Measurements from ENCODE around the gene DNAJB1. TPM values are rescaled to one million over a fixed set of nuclear protein-coding genes. Genes with fewer than 3 reads are reported as not detected.
"Not testable (repeated sequence)": the region's sequence is repeated elsewhere in the genome, so short reads cannot be mapped to it uniquely, and the experiment has no call there.

The DNAJB1 gene
- polyA plus RNA-seq (ENCODE audit: insufficient read length in 3 of 3) = 100 to 1,000 TPM in 1 of 3 donors, 10 to 100 TPM in 2; 93.2 to 109 (median 95.9) TPM
- long read RNA-seq, donor 1, transcript DNAJB1-201 (3 exons, 2,264 nt) = major isoform, 44 of 246 reads
- long read RNA-seq, donor 1, partial matches to known transcripts = 92 of 246 reads
- long read RNA-seq, donor 1, other reads (novel, unspliced or antisense) = 109 of 246 reads
- long read RNA-seq, donor 2, transcript DNAJB1-201 (3 exons, 2,264 nt) = major isoform, 78 of 321 reads
- long read RNA-seq, donor 2, partial matches to known transcripts = 236 of 321 reads
- long read RNA-seq, donor 2, other reads (novel, unspliced or antisense) = 5 of 321 reads
- long read RNA-seq, donor 3, transcript DNAJB1-201 (3 exons, 2,264 nt) = major isoform, 45 of 184 reads
- long read RNA-seq, donor 3, partial matches to known transcripts = 59 of 184 reads
- long read RNA-seq, donor 3, other reads (novel, unspliced or antisense) = 74 of 184 reads
- long read RNA-seq, donor 4, transcript DNAJB1-201 (3 exons, 2,264 nt) = major isoform, 69 of 108 reads
- long read RNA-seq, donor 4, partial matches to known transcripts = 38 of 108 reads
- long read RNA-seq, donor 4, other reads (novel, unspliced or antisense) = 0 of 108 reads
- long read RNA-seq, donor 5, transcript DNAJB1-201 (3 exons, 2,264 nt) = major isoform, 24 of 57 reads
- long read RNA-seq, donor 5, partial matches to known transcripts = 33 of 57 reads
- long read RNA-seq, donor 5, other reads (novel, unspliced or antisense) = 0 of 57 reads
- long read RNA-seq, donor 6, transcript DNAJB1-201 (3 exons, 2,264 nt) = major isoform, 53 of 210 reads
- long read RNA-seq, donor 6, partial matches to known transcripts = 70 of 210 reads
- long read RNA-seq, donor 6, other reads (novel, unspliced or antisense) = 83 of 210 reads
- long read RNA-seq, donor 7, transcript DNAJB1-201 (3 exons, 2,264 nt) = major isoform, 66 of 287 reads
- long read RNA-seq, donor 7, transcript DNAJB1-208 (3 exons, 882 nt) = minor isoform, 6 of 287 reads
- long read RNA-seq, donor 7, partial matches to known transcripts = 144 of 287 reads
- long read RNA-seq, donor 7, other reads (novel, unspliced or antisense) = 71 of 287 reads
- long read RNA-seq, donor 8, transcript DNAJB1-201 (3 exons, 2,264 nt) = major isoform, 29 of 71 reads
- long read RNA-seq, donor 8, partial matches to known transcripts = 28 of 71 reads
- long read RNA-seq, donor 8, other reads (novel, unspliced or antisense) = 13 of 71 reads
- long read RNA-seq, donor 9, transcript DNAJB1-201 (3 exons, 2,264 nt) = major isoform, 68 of 276 reads
- long read RNA-seq, donor 9, partial matches to known transcripts = 103 of 276 reads
- long read RNA-seq, donor 9, other reads (novel, unspliced or antisense) = 103 of 276 reads
- long read RNA-seq, donor 10, transcript DNAJB1-201 (3 exons, 2,264 nt) = major isoform, 51 of 97 reads
- long read RNA-seq, donor 10, partial matches to known transcripts = 45 of 97 reads
- long read RNA-seq, donor 10, other reads (novel, unspliced or antisense) = 0 of 97 reads
- long read RNA-seq, donor 11, transcript DNAJB1-201 (3 exons, 2,264 nt) = major isoform, 37 of 71 reads
- long read RNA-seq, donor 11, partial matches to known transcripts = 32 of 71 reads
- long read RNA-seq, donor 11, other reads (novel, unspliced or antisense) = 0 of 71 reads
- long read RNA-seq, donor 12, transcript DNAJB1-201 (3 exons, 2,264 nt) = major isoform, 94 of 303 reads
- long read RNA-seq, donor 12, partial matches to known transcripts = 94 of 303 reads
- long read RNA-seq, donor 12, other reads (novel, unspliced or antisense) = 110 of 303 reads
- long read RNA-seq, donor 13, transcript DNAJB1-201 (3 exons, 2,264 nt) = major isoform, 22 of 47 reads
- long read RNA-seq, donor 13, partial matches to known transcripts = 25 of 47 reads
- long read RNA-seq, donor 13, other reads (novel, unspliced or antisense) = 0 of 47 reads
- long read RNA-seq, donor 14 = 0 reads
- long read RNA-seq, donor 15 = 0 reads
- long read RNA-seq, donor 16, transcript DNAJB1-201 (3 exons, 2,264 nt) = major isoform, 52 of 98 reads
- long read RNA-seq, donor 16, partial matches to known transcripts = 43 of 98 reads
- long read RNA-seq, donor 16, other reads (novel, unspliced or antisense) = 0 of 98 reads

DNA sequence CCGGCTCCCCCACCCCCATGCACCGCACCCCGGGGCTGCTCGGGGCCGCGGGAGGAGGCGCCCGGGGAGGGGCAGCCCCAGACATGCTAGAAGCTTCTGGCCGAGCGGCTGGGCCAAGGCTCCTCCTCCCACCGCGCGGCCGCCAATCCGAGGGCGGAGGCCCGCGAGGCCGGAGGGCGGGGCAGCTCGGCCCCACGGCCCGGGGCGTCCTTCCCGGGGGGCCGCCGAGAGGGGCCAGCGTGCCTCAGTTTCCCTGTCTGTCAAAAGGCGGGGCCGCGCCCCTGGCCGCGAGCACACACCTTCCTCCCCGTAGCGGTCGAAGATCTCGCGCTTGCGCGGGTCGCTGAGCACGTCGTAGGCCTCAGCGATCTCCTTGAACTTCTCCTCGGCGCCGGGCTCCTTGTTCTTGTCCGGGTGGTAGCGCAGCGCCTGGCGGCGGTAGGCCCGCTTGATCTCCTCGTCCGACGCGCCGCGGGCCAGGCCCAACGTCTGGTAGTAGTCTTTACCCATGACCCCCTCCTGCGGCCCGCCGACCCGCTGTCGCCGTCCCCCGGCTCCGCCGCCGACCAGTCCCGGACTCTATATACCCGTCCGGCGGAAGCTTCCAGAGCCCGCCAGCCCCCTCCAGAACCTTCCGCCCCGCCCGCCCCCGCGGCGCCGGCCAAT, at the start of gene DNAJB1:
Gene DNAJB1, minus strand, starts transcription at position 558 of the 666 bp plus-strand sequence. Its CDS starts 48 bp downstream, at position 510.
- DNase-seq = peak; percentile 52

DNA sequence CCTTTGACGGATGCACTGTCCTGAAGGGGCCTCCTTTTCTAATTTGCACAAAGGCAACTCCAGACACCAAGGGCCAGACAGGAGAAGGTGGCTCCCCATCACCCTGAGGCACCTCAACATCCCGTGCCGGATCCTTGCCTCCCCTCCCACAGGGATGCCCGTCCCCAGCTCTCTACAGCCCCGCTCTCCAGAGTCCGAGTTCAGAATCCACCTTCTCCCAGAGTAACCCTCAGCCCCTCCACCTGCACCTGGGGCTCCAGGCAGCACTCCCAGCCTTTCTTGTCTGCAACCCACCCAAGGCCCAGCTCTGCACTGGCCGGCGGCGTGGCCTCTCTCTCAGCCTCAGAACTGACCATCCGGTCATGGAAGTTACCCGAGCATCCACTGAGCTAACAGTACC, 48.9 kb upstream of the DNAJB1 start:
- DNase-seq = no peak

DNA sequence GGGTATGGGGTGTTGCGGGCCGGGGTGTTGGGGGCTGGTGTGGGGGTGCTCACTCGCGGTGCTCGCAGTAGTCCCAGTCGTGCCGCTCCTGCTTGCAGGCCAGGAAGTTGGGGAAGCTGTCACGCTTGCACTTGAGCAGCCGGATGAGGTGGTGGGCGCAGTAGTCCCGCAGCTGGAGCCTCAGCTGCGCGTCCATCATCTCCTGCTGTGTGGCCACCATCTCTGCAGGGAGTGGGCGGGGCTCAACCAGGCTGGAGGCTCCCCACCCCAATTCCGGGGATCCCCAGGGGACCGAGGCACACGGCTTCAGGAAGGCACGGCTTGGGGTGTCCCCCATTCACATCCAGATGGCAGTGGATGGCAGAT, 48.5 kb upstream of the DNAJB1 start:
- DNase-seq = no peak

DNA sequence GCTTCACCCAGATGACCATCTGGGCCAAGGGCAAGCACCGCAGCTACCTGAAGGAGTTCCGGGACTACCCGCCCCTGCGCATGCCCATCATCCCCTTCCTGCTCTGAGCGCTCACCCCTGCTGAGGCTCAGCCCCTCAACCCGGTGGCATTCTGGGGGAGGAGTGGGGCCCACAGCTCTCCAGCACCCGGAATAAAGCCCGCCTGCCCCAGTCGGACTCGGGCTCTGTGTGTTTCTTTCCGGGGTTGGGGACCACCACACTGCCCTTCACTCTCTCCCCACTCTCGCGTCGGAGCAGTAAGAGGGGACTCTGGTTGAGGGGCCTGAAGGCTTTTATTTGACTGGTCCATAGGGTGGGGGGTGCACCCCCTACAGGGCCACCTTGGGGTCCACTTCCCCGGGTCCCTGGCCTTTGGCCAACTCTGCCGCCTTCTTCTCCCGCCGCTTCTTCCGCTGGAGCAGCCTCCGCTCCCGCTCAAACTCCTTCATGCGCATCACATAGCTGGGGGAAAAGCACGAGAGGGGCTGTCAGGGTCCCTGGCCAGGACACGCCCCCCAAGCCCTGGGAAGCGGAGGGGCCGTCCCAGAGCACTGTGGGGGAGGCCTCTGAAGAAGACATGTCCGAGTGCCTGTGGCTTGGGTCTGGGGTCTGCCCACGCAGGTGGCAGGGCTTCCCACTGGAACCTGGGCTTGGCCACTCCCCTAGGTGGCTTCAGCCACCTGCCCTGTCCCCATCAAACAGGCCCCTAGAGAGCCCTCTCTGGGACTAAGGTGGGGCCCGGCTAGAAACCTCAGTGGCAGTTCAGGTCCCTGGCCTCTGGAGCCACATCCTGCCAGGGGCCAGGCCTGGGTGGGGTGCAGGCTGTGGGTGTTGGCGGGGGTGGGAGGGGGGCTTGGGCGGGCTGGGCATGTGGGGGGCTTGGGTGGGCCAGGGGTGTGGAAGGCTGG, 47.8 kb upstream of the DNAJB1 start:
- no peak for DNase-seq

DNA sequence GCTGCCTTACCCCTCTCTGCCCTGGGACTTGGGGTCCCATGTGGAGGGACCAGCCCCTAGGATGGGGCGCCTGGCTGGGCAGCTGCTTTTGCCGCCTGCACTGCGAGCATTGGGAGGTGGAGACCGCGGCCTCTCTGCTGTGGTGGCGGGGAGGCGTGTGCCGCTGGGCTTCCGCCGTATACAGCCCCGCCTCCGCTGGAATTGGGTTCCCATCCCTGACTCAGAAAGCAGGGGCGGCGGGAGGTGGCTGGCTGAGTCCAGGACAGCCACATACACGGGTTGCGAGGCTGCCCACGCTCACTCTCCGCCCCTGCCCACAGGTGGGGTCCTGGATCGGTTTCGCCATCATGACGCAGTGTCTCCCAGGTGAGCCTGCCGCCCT, 47.1 kb upstream of the DNAJB1 start:
- DNase-seq = no peak

DNA sequence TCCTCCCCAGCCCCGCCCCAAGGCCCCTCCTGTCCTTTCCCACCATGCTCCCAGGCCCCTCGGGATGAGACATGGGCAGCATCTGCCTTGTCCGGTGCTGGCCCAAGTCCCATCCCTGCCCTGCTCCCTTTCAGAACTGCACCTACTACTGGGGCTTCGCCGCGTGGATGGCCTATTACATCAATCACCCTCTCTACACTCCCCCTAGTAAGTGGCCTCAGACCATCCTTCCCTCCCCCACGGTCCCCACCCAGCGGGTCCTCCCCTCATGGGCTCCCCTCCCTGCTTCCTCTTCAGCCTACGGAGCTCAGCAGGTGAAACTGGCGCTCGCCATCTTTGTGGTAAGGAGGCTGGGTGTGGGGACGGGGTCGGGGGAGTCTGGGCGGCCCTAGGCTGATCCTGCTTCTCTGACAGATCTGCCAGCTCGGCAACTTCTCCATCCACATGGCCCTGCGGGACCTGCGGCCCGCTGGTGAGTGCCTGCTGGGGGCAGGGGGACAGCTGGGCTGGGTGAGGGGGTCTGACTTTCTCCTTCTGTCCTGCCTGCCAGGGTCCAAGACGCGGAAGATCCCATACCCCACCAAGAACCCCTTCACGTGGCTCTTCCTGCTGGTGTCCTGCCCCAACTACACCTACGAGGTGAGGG, 46.6 kb upstream of the DNAJB1 start:
- DNase-seq = not testable (repeated sequence)

DNA sequence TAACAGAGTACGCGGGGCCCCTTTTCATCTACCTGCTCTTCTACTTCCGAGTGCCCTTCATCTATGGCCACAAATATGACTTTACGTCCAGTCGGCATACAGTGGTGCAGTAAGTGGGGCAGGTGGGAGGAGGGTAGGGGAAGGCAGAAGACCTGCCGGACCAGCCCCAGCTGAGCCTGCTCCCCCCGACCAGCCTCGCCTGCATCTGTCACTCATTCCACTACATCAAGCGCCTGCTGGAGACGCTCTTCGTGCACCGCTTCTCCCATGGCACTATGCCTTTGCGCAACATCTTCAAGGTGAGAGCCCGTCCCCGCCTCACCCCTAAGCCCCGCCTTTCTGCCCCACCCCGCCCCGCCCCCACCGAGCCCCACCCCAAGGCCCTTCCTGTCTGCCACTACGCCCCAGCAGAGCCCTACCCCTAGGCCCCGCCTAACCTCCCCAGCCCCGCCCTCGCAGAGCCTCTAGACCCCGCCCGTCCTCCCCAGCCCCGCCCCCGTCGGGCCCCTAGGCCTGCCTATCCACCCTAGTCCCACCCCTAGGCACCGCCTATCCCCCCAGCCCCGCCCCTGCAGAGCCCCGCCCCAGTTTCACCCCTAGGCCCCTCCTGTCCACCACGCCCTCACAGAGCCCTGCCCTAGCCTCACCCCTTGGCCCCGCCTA, 45.9 kb upstream of the DNAJB1 start:
- DNase-seq = no peak

DNA sequence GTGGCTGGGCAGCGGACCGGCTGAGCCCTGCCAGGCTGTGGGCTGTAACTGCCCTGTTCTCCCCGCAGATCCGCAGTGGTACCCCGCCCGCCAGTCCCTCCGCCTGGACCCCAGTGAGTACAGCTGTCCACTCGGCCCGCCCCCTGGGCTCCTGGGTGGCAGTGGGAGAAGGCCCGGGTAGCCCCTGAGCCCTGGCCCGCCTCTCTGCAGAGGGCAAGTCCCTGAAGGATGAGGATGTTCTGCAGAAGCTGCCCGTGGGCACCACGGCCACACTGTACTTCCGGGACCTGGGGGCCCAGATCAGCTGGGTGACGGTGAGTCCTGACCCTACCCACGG, 45.4 kb upstream of the DNAJB1 start:
- DNase-seq = no peak

DNA sequence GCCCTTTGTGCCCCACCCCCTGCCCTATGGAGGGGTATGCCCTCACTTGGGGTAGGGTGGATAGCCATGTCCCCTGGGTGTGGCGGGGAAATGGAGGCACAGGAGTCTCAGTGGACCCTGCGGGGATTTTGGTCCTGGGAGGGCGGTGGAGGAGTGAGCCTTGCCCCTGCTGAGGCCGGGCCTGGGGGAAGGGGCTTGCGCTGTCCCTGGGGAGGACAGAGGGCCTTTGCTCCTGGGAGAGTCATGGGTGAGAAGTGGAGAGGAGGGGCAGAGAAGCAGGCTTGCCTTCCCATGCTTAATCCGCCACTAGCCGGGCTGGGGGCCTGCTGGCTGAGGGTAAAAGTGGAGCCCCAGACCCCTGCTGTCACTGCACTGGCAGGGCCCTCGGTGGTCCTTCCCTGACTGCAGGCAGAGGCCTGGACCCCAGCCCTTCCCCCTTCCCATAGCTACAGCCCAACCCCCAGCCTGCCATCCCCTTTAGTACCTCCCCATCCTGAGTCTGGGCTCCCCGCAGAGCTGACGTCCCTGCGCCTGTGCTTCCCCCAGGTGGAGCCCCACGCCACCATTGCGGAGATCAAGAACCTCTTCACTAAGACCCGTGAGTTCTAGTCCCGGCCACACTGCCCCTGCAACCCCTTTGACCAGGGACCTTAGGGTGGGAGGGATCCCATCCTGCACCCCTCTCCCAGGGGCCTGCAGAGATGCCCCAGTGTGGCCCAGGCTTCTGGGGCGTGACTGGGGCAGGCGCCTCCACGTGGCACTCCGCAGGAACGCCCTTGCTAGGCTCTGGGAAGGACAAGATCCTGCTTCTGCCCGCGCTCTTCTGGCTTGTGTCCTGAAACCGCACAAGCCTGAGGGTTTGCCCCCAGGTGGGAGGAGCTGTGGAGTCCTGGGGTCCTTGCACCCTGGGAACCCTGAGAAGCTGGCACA, 44.7 kb upstream of the DNAJB1 start:
- no peak for DNase-seq

DNA sequence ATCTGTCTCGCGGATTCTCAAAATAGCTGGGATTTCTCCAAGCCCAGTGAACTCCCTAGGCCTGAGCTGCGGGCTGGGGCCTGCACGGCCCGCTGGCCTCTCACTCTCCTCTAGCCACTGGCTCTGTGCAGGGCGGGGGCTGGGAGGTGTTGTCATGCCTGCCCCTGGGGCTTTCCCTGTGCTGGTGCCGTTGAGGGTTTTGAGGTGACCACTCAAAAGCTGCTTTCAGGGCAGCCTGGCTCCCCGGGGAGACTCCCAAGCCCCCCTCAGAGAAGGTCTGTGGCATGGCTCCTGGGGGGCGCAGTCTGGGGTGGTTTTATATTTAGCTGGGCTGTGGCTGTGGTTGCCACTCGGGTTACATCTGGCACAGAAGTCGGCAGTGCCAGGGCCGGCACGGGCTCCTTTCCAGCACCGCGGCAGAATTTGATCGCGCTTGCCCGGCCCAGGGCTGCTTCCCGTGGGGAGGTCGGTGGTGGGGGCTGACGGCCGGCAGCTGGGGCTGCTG, 43.7 kb upstream of the DNAJB1 start:
- DNase-seq = no peak

DNA sequence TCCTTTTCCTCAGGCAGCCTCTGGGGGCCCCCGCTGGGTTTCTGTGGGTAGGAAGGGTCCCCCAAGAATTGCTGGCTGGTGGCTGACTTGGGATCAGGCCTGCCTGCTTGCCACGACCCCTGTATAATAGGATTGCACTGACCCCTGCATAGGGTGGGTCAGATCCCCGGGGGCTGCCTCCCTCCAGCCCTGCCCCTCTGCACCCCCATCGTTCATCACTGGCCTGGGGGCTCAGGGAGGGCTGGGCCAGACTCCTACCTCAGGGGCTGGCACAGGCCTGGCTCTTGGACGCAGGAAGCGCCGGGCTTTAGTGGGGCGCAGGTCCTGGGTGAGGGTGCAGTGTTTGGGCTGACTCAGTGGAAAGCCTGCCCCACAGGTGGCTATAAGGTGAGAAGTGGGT, 43.1 kb upstream of the DNAJB1 start:
- no peak for DNase-seq

DNA sequence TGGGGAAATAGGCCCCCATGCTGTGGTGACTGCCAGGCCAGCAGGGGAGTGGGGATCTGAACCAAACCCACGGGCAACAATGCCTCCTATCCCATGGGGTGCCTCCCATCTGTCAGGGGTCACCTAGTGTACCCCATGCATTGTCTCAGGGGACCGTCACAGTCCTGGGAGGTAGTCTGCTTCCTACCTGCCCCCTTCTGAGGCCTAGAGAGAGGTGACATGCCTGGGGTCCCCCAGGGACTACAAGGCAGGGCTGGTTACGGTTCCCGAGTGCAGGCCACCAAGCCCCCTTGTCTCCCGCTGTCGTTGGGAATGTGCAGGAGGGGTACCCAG, 42.5 kb upstream of the DNAJB1 start:
- DNase-seq = no peak

DNA sequence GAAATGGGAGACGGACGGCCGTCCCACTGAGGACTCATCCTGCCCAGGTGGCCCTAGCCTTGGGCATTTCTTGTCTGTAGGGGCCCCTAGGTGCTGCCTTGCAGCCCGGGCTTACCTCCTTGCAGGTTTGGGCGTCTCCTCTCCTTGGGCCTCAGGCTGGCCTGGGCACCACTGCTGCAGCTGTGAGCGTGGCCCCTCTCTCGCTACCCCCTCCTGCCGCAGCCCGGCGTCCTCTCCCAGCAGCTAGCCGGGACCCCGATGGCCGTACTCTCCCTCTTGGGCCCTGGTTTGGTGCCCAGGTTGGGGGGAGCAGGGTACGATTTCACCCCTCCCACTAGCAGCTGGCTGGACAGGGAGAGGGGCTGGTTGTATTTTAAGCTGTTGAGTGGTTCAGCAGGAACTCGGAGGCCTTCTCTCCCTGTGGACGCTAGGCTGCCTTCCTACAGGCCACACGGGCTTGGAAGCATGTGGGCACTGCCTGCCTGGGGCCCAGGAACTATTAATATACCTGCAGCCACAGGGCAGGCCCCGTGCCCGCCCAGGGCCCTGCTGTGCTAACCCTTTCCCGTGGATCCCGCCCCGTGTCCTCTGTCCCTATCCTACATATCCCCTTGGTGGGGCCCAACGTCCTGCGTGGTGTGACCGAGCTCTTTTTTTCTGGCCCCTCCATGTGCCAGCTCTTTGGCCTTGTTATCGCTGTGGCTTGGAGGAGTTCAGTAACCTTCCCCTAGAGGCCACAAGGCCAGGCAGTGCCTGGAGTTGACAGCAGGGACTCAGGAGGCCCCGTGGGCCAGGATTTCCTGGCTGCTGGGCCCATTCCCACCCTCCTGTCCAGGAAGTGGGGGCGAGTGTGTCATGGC, 41.9 kb upstream of the DNAJB1 start:
- no peak for DNase-seq

DNA sequence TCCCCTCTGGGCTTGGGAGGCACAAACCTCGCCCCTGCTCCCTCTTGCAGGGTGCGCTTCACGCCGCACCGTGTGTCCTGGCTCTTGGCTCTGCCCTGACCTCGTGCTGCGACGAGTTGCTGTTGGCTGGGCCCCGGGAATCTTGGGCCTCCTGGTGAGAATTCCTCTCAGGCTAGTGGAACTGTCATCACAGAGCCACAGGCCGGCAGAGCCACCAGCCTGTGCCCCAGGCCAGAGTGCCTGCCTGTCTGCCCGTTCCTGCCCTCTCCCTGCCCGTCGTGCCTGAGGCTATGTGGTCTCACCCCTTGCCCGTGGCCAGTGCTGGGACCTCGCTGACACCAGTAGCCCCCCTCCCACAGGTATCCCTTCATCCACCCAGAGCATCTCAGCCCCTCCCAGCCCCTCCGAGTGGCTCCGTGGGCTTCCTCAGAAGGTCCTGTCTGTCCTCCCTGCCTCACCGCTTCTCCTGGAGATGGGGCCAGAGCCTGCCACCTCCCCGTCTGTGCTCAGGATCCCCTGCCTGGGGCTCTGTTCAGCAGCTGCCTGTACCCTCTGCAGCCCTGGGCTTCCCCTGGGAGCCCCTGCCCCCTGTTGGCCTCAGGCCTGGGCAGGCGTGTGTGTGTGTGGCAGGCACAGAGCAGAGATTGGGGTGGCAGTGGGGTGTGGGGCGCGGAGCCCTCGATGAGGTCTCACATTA, 40.3 kb upstream of the DNAJB1 start:
- DNase-seq = no peak
